HG02588 (cell line): ENCODE measurements around the gene DLEC1.
"Not testable (repeated sequence)": the region's sequence is repeated elsewhere in the genome, so short reads cannot be mapped to it uniquely, and the experiment has no call there.

Experiments
- ATAC-seq: cut with Tn5 transposase; IDR thresholded peaks from one replicate; pipeline ENCODE4 v1.9.1; 2021; ENCODE audit warnings: mild to moderate bottlenecking, moderate library complexity; ENCODE audit not compliant: unreplicated experiment

Gene DLEC1

GRCh38 chr3:38135621-38136277 lies 96.7 kb downstream of the DLEC1 start:
- ATAC-seq = not testable (repeated sequence)

GRCh38 chr3:38136393-38136776 lies 97.4 kb downstream of the DLEC1 start:
- ATAC-seq = no peak

- ATAC-seq = peak; percentile 89
Observed at GRCh38 chr3:38136777-38137614, 98.0 kb downstream of the DLEC1 start, which contains the start of gene ACAA1. Gene ACAA1, minus strand, starts transcription at chr3:38137127. Its CDS starts 92 bp downstream, at chr3:38137035.

- ATAC-seq = no peak
Observed at GRCh38 chr3:38137615-38138348, 98.8 kb downstream of the DLEC1 start.

GRCh38 chr3:38138349-38139190 lies 99.6 kb downstream of the DLEC1 start, which contains the start of gene MYD88:
Gene MYD88, plus strand, starts transcription at chr3:38138661. Its CDS starts 40 bp downstream, at chr3:38138701.
- peak; percentile 44 for ATAC-seq

GRCh38 chr3:38139191-38139590 lies 100.2 kb downstream of the DLEC1 start:
- no peak for ATAC-seq

- no peak for ATAC-seq
Observed at GRCh38 chr3:38139652-38140051, 100.6 kb downstream of the DLEC1 start.

- no peak for ATAC-seq
Observed at GRCh38 chr3:38140326-38141172, 101.5 kb downstream of the DLEC1 start.

- no peak for ATAC-seq
Observed at GRCh38 chr3:38141173-38141951, 102.4 kb downstream of the DLEC1 start.

- no peak for ATAC-seq
Observed at GRCh38 chr3:38141952-38142273, 102.9 kb downstream of the DLEC1 start.

GRCh38 chr3:38142959-38143358 lies 104.0 kb downstream of the DLEC1 start:
- no peak for ATAC-seq

GRCh38 chr3:38143511-38143910 lies 104.5 kb downstream of the DLEC1 start:
- ATAC-seq = no peak

- ATAC-seq = no peak
Observed at GRCh38 chr3:38146504-38146903, 107.5 kb downstream of the DLEC1 start.

GRCh38 chr3:38147421-38147820 lies 108.4 kb downstream of the DLEC1 start:
- ATAC-seq = no peak

GRCh38 chr3:38148311-38148882 lies 109.4 kb downstream of the DLEC1 start:
- no peak for ATAC-seq

- no peak for ATAC-seq
Observed at GRCh38 chr3:38149708-38150107, 110.7 kb downstream of the DLEC1 start.

GRCh38 chr3:38150780-38151528 lies 111.9 kb downstream of the DLEC1 start:
- ATAC-seq = no peak
